ENCODE data around the gene NR2F1-AS1. TPM values are rescaled to one million over a fixed set of nuclear protein-coding genes. Genes with fewer than 3 reads are reported as not detected.

NR2F1-AS1 gene
- total and polyA plus RNA-seq, 9 of the 15 experiments (the other 6 are each of a cell fraction or from before 2014, with no cell fraction given) = not detected

DNA sequence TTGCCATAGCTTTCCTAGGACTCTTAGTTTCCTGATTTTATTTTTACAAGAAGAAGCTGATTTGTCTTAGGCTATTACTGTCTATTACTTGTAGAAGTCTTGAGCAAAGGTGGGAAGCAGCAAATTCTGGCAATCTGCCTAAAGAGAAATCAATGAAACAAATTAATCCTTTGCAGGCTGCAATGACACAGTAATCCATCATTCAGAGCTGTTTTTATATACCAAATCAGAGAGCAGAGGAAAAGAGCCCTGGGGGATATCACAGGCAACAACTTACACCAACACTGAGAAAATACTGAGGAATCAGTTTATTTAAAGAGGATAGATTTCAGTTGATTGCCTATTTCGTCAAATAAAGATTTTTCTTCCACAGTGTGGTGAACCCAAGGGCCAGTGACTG, 13.6 kb downstream of the NR2F1-AS1 start:
- no TSS peak for BruUV-seq (replicated peaks)
- CTCF ChIA-PET (ENCODE audit: low intra/inter-chr PET ratio) = no interaction called here
- TF ChIP-seq, protein P1, sequence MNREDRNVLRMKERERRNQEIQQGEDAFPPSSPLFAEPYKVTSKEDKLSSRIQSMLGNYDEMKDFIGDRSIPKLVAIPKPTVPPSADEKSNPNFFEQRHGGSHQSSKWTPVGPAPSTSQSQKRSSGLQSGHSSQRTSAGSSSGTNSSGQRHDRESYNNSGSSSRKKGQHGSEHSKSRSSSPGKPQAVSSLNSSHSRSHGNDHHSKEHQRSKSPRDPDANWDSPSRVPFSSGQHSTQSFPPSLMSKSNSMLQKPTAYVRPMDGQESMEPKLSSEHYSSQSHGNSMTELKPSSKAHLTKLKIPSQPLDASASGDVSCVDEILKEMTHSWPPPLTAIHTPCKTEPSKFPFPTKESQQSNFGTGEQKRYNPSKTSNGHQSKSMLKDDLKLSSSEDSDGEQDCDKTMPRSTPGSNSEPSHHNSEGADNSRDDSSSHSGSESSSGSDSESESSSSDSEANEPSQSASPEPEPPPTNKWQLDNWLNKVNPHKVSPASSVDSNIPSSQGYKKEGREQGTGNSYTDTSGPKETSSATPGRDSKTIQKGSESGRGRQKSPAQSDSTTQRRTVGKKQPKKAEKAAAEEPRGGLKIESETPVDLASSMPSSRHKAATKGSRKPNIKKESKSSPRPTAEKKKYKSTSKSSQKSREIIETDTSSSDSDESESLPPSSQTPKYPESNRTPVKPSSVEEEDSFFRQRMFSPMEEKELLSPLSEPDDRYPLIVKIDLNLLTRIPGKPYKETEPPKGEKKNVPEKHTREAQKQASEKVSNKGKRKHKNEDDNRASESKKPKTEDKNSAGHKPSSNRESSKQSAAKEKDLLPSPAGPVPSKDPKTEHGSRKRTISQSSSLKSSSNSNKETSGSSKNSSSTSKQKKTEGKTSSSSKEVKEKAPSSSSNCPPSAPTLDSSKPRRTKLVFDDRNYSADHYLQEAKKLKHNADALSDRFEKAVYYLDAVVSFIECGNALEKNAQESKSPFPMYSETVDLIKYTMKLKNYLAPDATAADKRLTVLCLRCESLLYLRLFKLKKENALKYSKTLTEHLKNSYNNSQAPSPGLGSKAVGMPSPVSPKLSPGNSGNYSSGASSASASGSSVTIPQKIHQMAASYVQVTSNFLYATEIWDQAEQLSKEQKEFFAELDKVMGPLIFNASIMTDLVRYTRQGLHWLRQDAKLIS (CRISPR knock-in tag; IDR thresholded peaks at IDR 0.05) = no peak
- TF ChIP-seq FOS (IDR thresholded peaks at IDR 0.05; ENCODE audit: extremely low read depth, insufficient read length) (no peak), SIN3B (IDR thresholded peaks at IDR 0.05; ENCODE audit: low read depth) (no peak), ATF2 (CRISPR knock-in tag; IDR thresholded peaks at IDR 0.05) (no peak), HES1 (IDR thresholded peaks at IDR 0.05; ENCODE audit: low read depth) (no peak), ZNF589 (CRISPR knock-in tag; IDR thresholded peaks at IDR 0.05; ENCODE audit: low read depth) (no peak), ZC3H11A (IDR thresholded peaks at IDR 0.05; ENCODE audit: low read depth, low read length) (no peak), EZH2 (IDR thresholded peaks at IDR 0.05; ENCODE audit: borderline replicate concordance, low read depth, low read length) (no peak), MAFK (IDR thresholded peaks at IDR 0.05; ENCODE audit: low read length) (no peak), ZNF263 (CRISPR knock-in tag; IDR thresholded peaks at IDR 0.05; ENCODE audit: borderline replicate concordance) (no peak), JUND (IDR thresholded peaks at IDR 0.05; ENCODE audit: borderline replicate concordance, low read depth, low read length) (no peak), JUND (tag; IDR thresholded peaks at IDR 0.05; ENCODE audit: borderline replicate concordance, low read depth, low read length) (no peak), SMARCE1 (IDR thresholded peaks at IDR 0.05) (no peak), NCOA1 (IDR thresholded peaks at IDR 0.05; ENCODE audit: low read depth) (no peak), RNF2 (IDR thresholded peaks at IDR 0.05) (no peak), ZNF384 (IDR thresholded peaks at IDR 0.05; ENCODE audit: low read depth, low read length) (no peak), CREBBP (IDR thresholded peaks at IDR 0.05; ENCODE audit: low read depth, low read length) (no peak), HDAC6 (IDR thresholded peaks at IDR 0.05; ENCODE audit: low read depth, low read length) (no peak), ZNF24 (IDR thresholded peaks at IDR 0.05) (no peak)

More for the DNA sequence above, 13.6 kb downstream of the NR2F1-AS1 start:
- Histone ChIP-seq H3K4me2 (ENCODE audit: insufficient read depth, low read length) (no peak overlapping the region), H4K20me1 (replicated peaks; ENCODE audit: control insufficient read depth, insufficient read depth, low read length) (no peaks in the 10 kb centered on the region), H3K9me3 (replicated peaks; ENCODE audit: control insufficient read depth, insufficient read depth, low read depth, low read length) (no peaks in the 10 kb centered on the region), H3K9ac (ENCODE audit: insufficient read depth in 1 of 2, low read depth in 2 of 2, low read length in 2 of 2) (no peak overlapping the region), H3K27ac (ENCODE audit: extremely low read depth, low read depth, low read length) (no peak overlapping the region), H3K9me1 (ENCODE audit: control insufficient read depth, insufficient read depth, low read length) (no peaks in the 10 kb centered on the region), H3K27me3 (ENCODE audit: control insufficient read depth in 2 of 2, insufficient read depth in 2 of 2, low read length in 2 of 2) (peaks cover 0 to 19% of the 10 kb centered on the region in 2 experiments; a peak in 2 of 5 replicates), H3K4me3 (no peak overlapping the region), H3K4me1 (replicated peaks in 1 of 2; ENCODE audit: control insufficient read depth in 2 of 2, insufficient read depth in 2 of 2, low read length in 2 of 2) (no peaks in the 10 kb centered on the region; a peak in 1 of 5 replicates), H3K36me3 (ENCODE audit: control insufficient read depth, insufficient read depth, low read length) (no peaks in the 10 kb centered on the region), H3K79me2 (ENCODE audit: control insufficient read depth, insufficient read depth, low read length) (no peaks in the 10 kb centered on the region), H2AFZ (ENCODE audit: low read depth, low read length) (no peak overlapping the region)
- intact Hi-C loops (cut with micrococcal nuclease) = no loop called here
- ATAC-seq = no peak
- FAIRE-seq = no peak
- POLR2A ChIA-PET = no interaction called here
- WGBS (ENCODE audit: insufficient coverage, low coverage, missing lambda C conversion rate) = 0% methylated on average over 1 of the region's 1 CpG
- in situ Hi-C loops (cut with MboI) = no loop called here
- no peak for DNase-seq (ENCODE audit: extremely low read depth in 1 of 4, low spot score in 3 of 4)

Data from K562 (cell line).